Ovary (tissue), 10 donors: ENCODE data around the gene PAAF1. TPM values are rescaled to one million over a fixed set of nuclear protein-coding genes. Genes with fewer than 3 reads are reported as not detected.

Experiments used
- DNase-seq, 5 donors: peaks; one replicate each; pipeline ENCODE4 v3.0.0-alpha.2; 2019 to 2020
- H3K27ac ChIP-seq, 2 donors: fragments of 200-600 bp; one replicate each; pipeline versions ENCODE4 v1.5.1 to v1.8.0; 2019 to 2022
- H3K27me3 ChIP-seq: fragments of 200-600 bp; one replicate; pipeline ENCODE4 v1.8.0; 2022
- H3K36me3 ChIP-seq: fragments of 200-600 bp; sonication (generic); one replicate; pipeline ENCODE4 v1.5.1; 2019
- H3K4me1 ChIP-seq: one replicate; pipeline ENCODE4 v1.8.1; 2013; ENCODE audit warnings: mild to moderate bottlenecking, moderate library complexity; ENCODE audit not compliant: insufficient read depth
- H3K4me3 ChIP-seq: fragments of 200-600 bp; sonication (generic); one replicate; pipeline ENCODE4 v1.5.1; 2017
- H3K9me3 ChIP-seq, 2 donors: fragments of 200-600 bp in 1 of 2; sonication (generic) in 1 of 2; one replicate each; pipeline versions ENCODE4 v1.5.1 to v1.8.1; 2013 to 2019; ENCODE audit warnings: mild to moderate bottlenecking in 1 of 2, moderate library complexity in 1 of 2
- CTCF ChIP-seq, 3 donors: fragments of 450-650 bp in 2 of 3; fragments of 200-600 bp in 1 of 3; IDR thresholded peaks; one replicate each; pipeline versions ENCODE4 v1.5.1 to v1.8.0; 2016 to 2022; ENCODE audit warnings: antibody characterized with exemption in 3 of 3, mild to moderate bottlenecking in 1 of 3
- EP300 ChIP-seq: sonication (generic); formaldehyde crosslinking; IDR thresholded peaks from one replicate; pipeline ENCODE4 v1.6.1; 2017; ENCODE audit warnings: antibody characterized with exemption
- POLR2A ChIP-seq: fragments of 450-650 bp; IDR thresholded peaks from one replicate; pipeline ENCODE4 v1.6.1; 2017; ENCODE audit warnings: antibody characterized with exemption, mild to moderate bottlenecking, moderate library complexity
- WGBS, 3 donors: extraction: QIAGEN DNeasy Blood & Tissue Kit in 1 of 3; methylation state at CpG; one replicate each; pipeline versions ENCODE4 v1.1.5 to v1.1.7; 2013 to 2017; 5-methylcytosine and 5-hydroxymethylcytosine counted together
- intact Hi-C, 4 donors: fragments of 100-400 bp; cut with DNase I; formaldehyde crosslinking; loops; one replicate each; pipeline versions ENCODE4 v1.11.0 to v1.15.1; 2022 to 2023
- long read RNA-seq, 3 donors: library from polyadenylated mRNA in 2 of 3; unstranded in 2 of 3; transcript quantifications; one replicate each; pipeline ENCODE4 v2.0.0 and lab custom pipeline, GENCODE V29; 2021 to 2026
- polyA plus RNA-seq, 2 donors: library from polyadenylated mRNA; stranded (reverse); fragments of 200-250 nt in 1 of 2; fragments of 350-450 nt in 1 of 2; fragmentation: Illumina TruSeq in 1 of 2; extraction: RNeasy Lipid Tissue Mini Kit (QIAGEN cat#74804) in 1 of 2; gene quantifications; one replicate each; pipeline ENCODE4 v1.2.3, GENCODE V29; 2013 to 2014
- total RNA-seq, 7 donors: library from RNA; depleted of rRNA in 2 of 7; stranded (reverse); fragments of >200 nt in 2 of 7; fragmentation: NEBNext Ultra II Directional in 3 of 7; extraction: Animal tissue kit (Norgen Biotek cat#: 25700) in 3 of 7; gene quantifications; one replicate each; pipeline versions ENCODE4 v1.1.0 to v1.2.4, GENCODE V29; 2016 to 2023
- donor health status: DM: no; HTN: no; CAD: no; lungs with moderate emphysema.
- donor health status: DM: no; HTN: no; CAD: no.
- donor health status: Bipolar disorder and iron deficiency.
- donor health status: DM: yes; HTN: yes; CAD: no.
- donor health status: DM: no; HTN: no; CAD: no.
- donor health status: DM: yes; HTN: yes; CAD: no.

PAAF1 gene
- 10 to 100 TPM in 6 of 7 donors, 1 to 10 TPM in 1; 9.5 to 28.7 (median 18.3) TPM for total RNA-seq
- polyA plus RNA-seq = 10 to 100 TPM; 17.4 to 48.0 TPM
- long read RNA-seq, donor 1, full-length matches to known transcripts = 116 of 168 reads
- long read RNA-seq, donor 1, partial matches to known transcripts = 4 of 168 reads
- long read RNA-seq, donor 1, other reads (novel, unspliced or antisense) = 48 of 168 reads
- long read RNA-seq, donor 2, full-length matches to known transcripts = 19 of 36 reads
- long read RNA-seq, donor 2, partial matches to known transcripts = 17 of 36 reads
- long read RNA-seq, donor 2, other reads (novel, unspliced or antisense) = 0 of 36 reads
- long read RNA-seq, donor 3, full-length matches to known transcripts = 33 of 60 reads
- long read RNA-seq, donor 3, partial matches to known transcripts = 2 of 60 reads
- long read RNA-seq, donor 3, other reads (novel, unspliced or antisense) = 25 of 60 reads

- Histone ChIP-seq H3K9me3 (no peaks in the 10 kb centered on the region), H3K4me1 (peaks cover 11% of the 10 kb centered on the region), H3K4me3 (peak within 1 kb of the TSS; percentile 89), H3K27me3 (no peaks in the 10 kb centered on the region), H3K27ac (peak within 1 kb of the TSS; percentile 50 to 71), H3K36me3 (no peaks in the 10 kb centered on the region)
- TF ChIP-seq POLR2A (peak; percentile 33), CTCF (IDR thresholded peaks at IDR 0.05) (no peak)
- intact Hi-C loops = no loop called here
- 0 to 1% (median 0%) methylated on average over 57 of the region's 57 CpGs for WGBS, 3 donors
- peak; percentile 91 to 93 (median 92) for DNase-seq
These were observed at the start of gene PAAF1, which contains the start of gene COA4 for GRCh38 chr11:73876424-73877310. Gene PAAF1 (plus strand): TSS chr11:73876999. CDS start chr11:73877022, 23 bp downstream. Gene COA4 (minus strand): TSS chr11:73876846. CDS start chr11:73873378, 3,468 bp downstream.

- Histone ChIP-seq H3K27me3 (no peaks in the 10 kb centered on the region), H3K9me3 (no peaks in the 10 kb centered on the region), H3K4me3 (no peak overlapping the region), H3K27ac (no peak overlapping the region), H3K4me1 (no peaks in the 10 kb centered on the region), H3K36me3 (no peaks in the 10 kb centered on the region)
- DNase-seq = no peak
- 70 to 95% (median 75%) methylated on average over 1 of the region's 1 CpG for WGBS, 3 donors
- TF ChIP-seq POLR2A (no peak), CTCF (IDR thresholded peaks at IDR 0.05) (no peak), EP300 (no peak)
- intact Hi-C loops = no loop called here
These were observed 46.5 kb upstream of the PAAF1 start for GRCh38 chr11:73830261-73830660.

GRCh38 chr11:73833067-73833466 is 43.7 kb upstream of the PAAF1 start:
- Histone ChIP-seq H3K36me3 (no peaks in the 10 kb centered on the region), H3K4me1 (no peaks in the 10 kb centered on the region), H3K27ac (no peak overlapping the region), H3K27me3 (no peaks in the 10 kb centered on the region), H3K4me3 (no peak overlapping the region), H3K9me3 (no peaks in the 10 kb centered on the region)
- 85 to 93% (median 88%) methylated on average over 2 of the region's 2 CpGs for WGBS, 3 donors
- intact Hi-C loops = no loop called here
- DNase-seq = no peak
- no peak for TF ChIP-seq POLR2A
- no peak for TF ChIP-seq EP300
- no peak for TF ChIP-seq CTCF (IDR thresholded peaks at IDR 0.05)

- 43 to 57% (median 44%) methylated on average over 3 of the region's 3 CpGs for WGBS, 3 donors
These were observed 38.2 kb upstream of the PAAF1 start for GRCh38 chr11:73838443-73839122.

More at GRCh38 chr11:73838443-73839122, 38.2 kb upstream of the PAAF1 start:
- intact Hi-C loops = no loop called here
- Histone ChIP-seq H3K9me3 (no peaks in the 10 kb centered on the region), H3K4me3 (no peak overlapping the region), H3K4me1 (peaks cover 1% of the 10 kb centered on the region), H3K36me3 (no peaks in the 10 kb centered on the region), H3K27ac (no peak overlapping the region), H3K27me3 (no peaks in the 10 kb centered on the region)
- TF ChIP-seq CTCF (IDR thresholded peaks at IDR 0.05) (no peak), EP300 (no peak), POLR2A (no peak)
- no peak for DNase-seq
